Mesothelial cell of epicardium (in vitro differentiated cells): ENCODE measurements around the gene LRRC18. TPM values are rescaled to one million over a fixed set of nuclear protein-coding genes. Genes with fewer than 3 reads are reported as not detected.

Source experiments
- DNase-seq, 2 experiments: peaks; one replicate each; pipeline ENCODE4 v3.0.0; 2021; ENCODE audit warnings: low spot score in 2 of 2; ENCODE audit not compliant: unreplicated experiment in 2 of 2
- H3K27ac Mint-ChIP-seq: 2 replicates; pipeline ENCODE4 v1.8.0; 2021; ENCODE audit warnings: mixed read lengths
- H3K27me3 Mint-ChIP-seq: 2 replicates; pipeline ENCODE4 v1.8.0; 2021; ENCODE audit warnings: low read depth, mixed read lengths
- H3K36me3 Mint-ChIP-seq: 2 replicates; pipeline ENCODE4 v1.8.0; 2021; ENCODE audit warnings: mixed read lengths
- H3K4me1 Mint-ChIP-seq: 2 replicates; pipeline ENCODE4 v1.8.0; 2021; ENCODE audit warnings: mixed read lengths
- H3K4me3 Mint-ChIP-seq: 2 replicates; pipeline ENCODE4 v1.8.0; 2021; ENCODE audit warnings: mild to moderate bottlenecking, moderate library complexity, mixed read lengths
- H3K9me3 Mint-ChIP-seq: 2 replicates; pipeline ENCODE4 v1.8.0; 2021; ENCODE audit warnings: mixed read lengths
- microRNA-seq: library from miRNA; unstranded; fragments of <30 nt; microRNA quantifications from one replicate; pipeline ENCODE4 v1.2.0, GENCODE V29; 2021; ENCODE audit warnings: inconsistent platforms, mixed read lengths
- total RNA-seq: library from RNA; stranded (reverse); gene quantifications from 3 replicates; pipeline ENCODE4 v1.2.1, GENCODE V29; 2021
- TF ChIP-seq, protein P1 (sequence below): fragments of 200-600 bp; sonication (generic); IDR thresholded peaks from one replicate; pipeline ENCODE4 v1.5.0; 2021; ENCODE audit warnings: antibody characterized with exemption; ENCODE audit not compliant: unreplicated experiment

LRRC18 gene
- total RNA-seq, 1 donor from 2014 or later, result not detected

DNA sequence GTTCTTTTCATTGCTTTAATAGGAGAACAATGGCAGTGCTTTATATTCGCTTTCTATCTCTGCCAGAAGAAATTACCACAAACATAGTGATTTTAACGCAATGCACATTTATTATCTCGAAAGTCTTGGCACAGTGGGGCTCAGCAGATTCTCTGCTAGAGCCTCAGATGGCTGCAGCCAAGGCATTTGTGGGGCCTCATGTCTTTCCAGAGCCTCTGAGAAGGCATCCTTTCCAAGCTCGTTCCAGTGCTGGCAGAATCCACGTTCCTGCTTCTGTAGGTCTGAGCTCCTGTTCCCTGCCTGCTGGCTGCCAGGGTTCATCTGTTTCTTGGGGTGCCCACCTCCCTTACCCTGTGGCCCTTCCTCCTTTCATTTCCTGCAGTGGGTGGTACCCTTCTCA is 60.2 kb downstream of the LRRC18 start:
- H3K4me1 Mint-ChIP-seq, result no peaks in the 10 kb centered on the region
- H3K4me3 Mint-ChIP-seq, result no peak overlapping the region
- no peak overlapping the region for H3K27ac Mint-ChIP-seq
- H3K9me3 Mint-ChIP-seq, result no peaks in the 10 kb centered on the region
- no peaks in the 10 kb centered on the region for H3K36me3 Mint-ChIP-seq
- TF ChIP-seq, protein P1, sequence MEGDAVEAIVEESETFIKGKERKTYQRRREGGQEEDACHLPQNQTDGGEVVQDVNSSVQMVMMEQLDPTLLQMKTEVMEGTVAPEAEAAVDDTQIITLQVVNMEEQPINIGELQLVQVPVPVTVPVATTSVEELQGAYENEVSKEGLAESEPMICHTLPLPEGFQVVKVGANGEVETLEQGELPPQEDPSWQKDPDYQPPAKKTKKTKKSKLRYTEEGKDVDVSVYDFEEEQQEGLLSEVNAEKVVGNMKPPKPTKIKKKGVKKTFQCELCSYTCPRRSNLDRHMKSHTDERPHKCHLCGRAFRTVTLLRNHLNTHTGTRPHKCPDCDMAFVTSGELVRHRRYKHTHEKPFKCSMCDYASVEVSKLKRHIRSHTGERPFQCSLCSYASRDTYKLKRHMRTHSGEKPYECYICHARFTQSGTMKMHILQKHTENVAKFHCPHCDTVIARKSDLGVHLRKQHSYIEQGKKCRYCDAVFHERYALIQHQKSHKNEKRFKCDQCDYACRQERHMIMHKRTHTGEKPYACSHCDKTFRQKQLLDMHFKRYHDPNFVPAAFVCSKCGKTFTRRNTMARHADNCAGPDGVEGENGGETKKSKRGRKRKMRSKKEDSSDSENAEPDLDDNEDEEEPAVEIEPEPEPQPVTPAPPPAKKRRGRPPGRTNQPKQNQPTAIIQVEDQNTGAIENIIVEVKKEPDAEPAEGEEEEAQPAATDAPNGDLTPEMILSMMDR, result no peak
- peaks cover 33% of the 10 kb centered on the region for H3K27me3 Mint-ChIP-seq
- no peak for DNase-seq

GRCh38 chr10:48878091-48878490 is 61.5 kb downstream of the LRRC18 start:
- no peaks in the 10 kb centered on the region for H3K9me3 Mint-ChIP-seq
- H3K36me3 Mint-ChIP-seq, result no peaks in the 10 kb centered on the region
- H3K27ac Mint-ChIP-seq, result no peak overlapping the region
- no peak overlapping the region for H3K4me3 Mint-ChIP-seq
- no peak for DNase-seq
- H3K4me1 Mint-ChIP-seq, result no peaks in the 10 kb centered on the region
- TF ChIP-seq, protein P1, result no peak
- peaks cover 38% of the 10 kb centered on the region for H3K27me3 Mint-ChIP-seq

DNA sequence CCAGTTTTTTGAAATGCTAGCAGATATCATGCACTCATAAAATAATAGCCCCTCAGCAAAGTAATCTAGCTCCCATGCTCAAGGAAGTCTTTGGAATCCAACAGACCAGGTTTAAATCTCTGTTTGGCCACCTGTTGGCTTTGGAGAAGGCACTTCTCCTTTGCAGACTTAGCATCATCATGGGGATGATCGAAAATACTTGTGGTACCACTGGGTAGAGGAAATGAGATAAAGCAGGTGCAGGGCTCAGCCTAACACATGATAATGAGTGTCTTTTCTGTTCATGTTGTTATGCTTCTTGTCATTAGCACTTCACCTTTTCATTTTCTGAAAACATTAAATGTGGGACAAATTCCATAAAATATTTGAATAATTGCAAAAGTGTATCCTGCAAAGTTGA is 67.4 kb downstream of the LRRC18 start:
- H3K27ac Mint-ChIP-seq, result no peak overlapping the region
- no peaks in the 10 kb centered on the region for H3K4me1 Mint-ChIP-seq

More for the DNA sequence above, 67.4 kb downstream of the LRRC18 start:
- no peak for DNase-seq
- Mint-ChIP-seq H3K9me3 (no peaks in the 10 kb centered on the region), H3K36me3 (no peaks in the 10 kb centered on the region), H3K27me3 (peaks cover 33% of the 10 kb centered on the region), H3K4me3 (no peak overlapping the region)
- TF ChIP-seq, protein P1, result no peak

Small RNA genes within 50 kb of the gene (microRNA-seq; reads per million reads assigned to microRNA genes)
- gene MIR4294, result not detected

Other genes starting within 250 kb of the LRRC18 start
- gene VSTM4, start 175.7 kb upstream of the LRRC18 start, total RNA-seq, result 3.5 to 4.1 TPM (median 3.7 TPM) in 3 replicates
- gene FAM170B, start 194.2 kb upstream of the LRRC18 start, total RNA-seq, result not detected in 3 replicates
- not detected in 3 replicates for gene TMEM273, start 248.6 kb upstream of the LRRC18 start, total RNA-seq